K562 (cell line): ENCODE measurements around the gene SGMS1. TPM values are rescaled to one million over a fixed set of nuclear protein-coding genes. Genes with fewer than 3 reads are reported as not detected.
A peak's percentile ranks its signal among the peaks of the same experiment; 100 is the strongest.

ENCODE experiments used
- ARID1B ChIP-seq: fragments of 450-650 bp; IDR thresholded peaks from 2 replicates; pipeline ENCODE4 v1.6.1; 2016; ENCODE audit warnings: antibody characterized with exemption, mild to moderate bottlenecking, inconsistent platforms
- ATF3 ChIP-seq, 2 experiments: fragments of 450-650 bp in 1 of 2; sonication (generic) in 1 of 2; formaldehyde crosslinking in 1 of 2; IDR thresholded peaks in 1 of 2; conservative IDR thresholded peaks in 1 of 2; 2 replicates each; pipeline versions ENCODE4 v1.6.1 to v1.8.1; 2016 to 2023; ENCODE audit warnings: mild to moderate bottlenecking in 2 of 2, moderate library complexity in 2 of 2, inconsistent platforms in 1 of 2, missing genetic modification reagents in 1 of 2
- ATF7 ChIP-seq: fragments of 450-650 bp; IDR thresholded peaks from 2 replicates; pipeline ENCODE4 v1.7.1; 2014; ENCODE audit warnings: mild to moderate bottlenecking, moderate library complexity
- CBFA2T2 ChIP-seq: fragments of 450-650 bp; conservative IDR thresholded peaks from 2 replicates; pipeline ENCODE4 v1.6.1; 2017; ENCODE audit warnings: mild to moderate bottlenecking
- CEBPG ChIP-seq, 3 experiments: fragments of 200-800 bp in 1 of 3; sonication (Bioruptor generic) in 1 of 3; sonication (generic) in 1 of 3; formaldehyde crosslinking in 1 of 3; IDR thresholded peaks in 2 of 3; conservative IDR thresholded peaks in 1 of 3; 2 replicates each; pipeline versions ENCODE4 v1.6.1 to v1.8.0; 2016 to 2022; ENCODE audit warnings: missing compliant biosample characterization in 2 of 3, missing genetic modification characterization in 2 of 3, mild to moderate bottlenecking in 1 of 3, missing genetic modification reagents in 1 of 3
- CTBP1 ChIP-seq: fragments of 450-650 bp; IDR thresholded peaks from 2 replicates; pipeline ENCODE4 v1.6.1; 2016; ENCODE audit warnings: borderline replicate concordance
- CXXC5 ChIP-seq: fragments of 250-450 bp; sonication (Bioruptor Pico); IDR thresholded peaks from 2 replicates; pipeline ENCODE4 v1.8.0; 2022; ENCODE audit warnings: inconsistent platforms, mild to moderate bottlenecking, moderate library complexity
- EP400 ChIP-seq: fragments of 450-650 bp; IDR thresholded peaks from 2 replicates; pipeline ENCODE4 v1.6.1; 2017; ENCODE audit warnings: antibody characterized with exemption, mild to moderate bottlenecking, moderate library complexity
- HMBOX1 ChIP-seq: sonication (generic); IDR thresholded peaks from 2 replicates; pipeline ENCODE4 v1.6.1; 2016
- NFATC3 ChIP-seq: fragments of 450-650 bp; IDR thresholded peaks from 2 replicates; pipeline ENCODE4 v1.6.1; 2017; ENCODE audit warnings: mild to moderate bottlenecking
- NR2C2 ChIP-seq, 2 experiments: fragments of 200-800 bp in 1 of 2; sonication (Bioruptor generic) in 1 of 2; sonication (generic) in 1 of 2; formaldehyde crosslinking in 1 of 2; IDR thresholded peaks; 2 replicates each; pipeline versions ENCODE4 v1.6.1 to v1.8.0; 2016 to 2022; ENCODE audit warnings: mild to moderate bottlenecking in 1 of 2, missing compliant biosample characterization in 1 of 2, missing genetic modification characterization in 1 of 2, missing genetic modification reagents in 1 of 2
- POU5F1 ChIP-seq: fragments of 150-350 bp; IDR thresholded peaks from 2 replicates; pipeline ENCODE4 v1.6.1; 2014; ENCODE audit warnings: borderline replicate concordance, low read length, low read depth, mild to moderate bottlenecking; ENCODE audit not compliant: partially characterized antibody
- RBM39 ChIP-seq: fragments of 200-400 bp; formaldehyde crosslinking; optimal IDR thresholded peaks from 2 replicates; pipeline ENCODE3; 2018; ENCODE audit warnings: low read depth, low read length
- SMAD4 ChIP-seq: fragments of 250-450 bp; sonication (Bioruptor Pico); conservative IDR thresholded peaks from 2 replicates; pipeline ENCODE4 v1.8.0; 2021; ENCODE audit warnings: inconsistent platforms, mild to moderate bottlenecking, moderate library complexity
- SMARCA4 ChIP-seq: fragments of 450-650 bp; IDR thresholded peaks from 2 replicates; pipeline ENCODE4 v1.6.1; 2016
- SOX6 ChIP-seq: fragments of 450-650 bp; IDR thresholded peaks from 2 replicates; pipeline ENCODE4 v1.6.1; 2014; ENCODE audit warnings: mild to moderate bottlenecking
- TBL1XR1 ChIP-seq, 2 experiments: IDR thresholded peaks; 2 replicates each; pipeline ENCODE4 v1.6.1; 2012; ENCODE audit warnings: improper control_type of control experiment in 2 of 2, low read length in 2 of 2, mild to moderate bottlenecking in 1 of 2
- TRIM24 ChIP-seq, 2 experiments: fragments of 450-650 bp; IDR thresholded peaks; 2 replicates each; pipeline ENCODE4 v1.6.1; 2016
- ZBTB33 ChIP-seq: sonication (generic); formaldehyde crosslinking; IDR thresholded peaks from 2 replicates; pipeline ENCODE4 v1.8.1; 2023; ENCODE audit warnings: mild to moderate bottlenecking, missing genetic modification reagents
- ZNF384 ChIP-seq: IDR thresholded peaks from 2 replicates; pipeline ENCODE4 v1.6.1; 2012; ENCODE audit warnings: low read depth, low read length, improper control_type of control experiment
- polyA plus RNA-seq, 8 experiments: library from polyadenylated mRNA; depleted of rRNA in 4 of 8; stranded (reverse) in 5 of 8; unstranded in 3 of 8; fragments of >200 nt; fragmentation: Nextera tagmentation in 2 of 8; fragmentation: Illumina TruSeq in 1 of 8; extraction: Ambion mirVana in 2 of 8; extraction: Trizol in 1 of 8; gene quantifications; 2 replicates each; pipeline versions ENCODE4 v1.2.1 to v1.2.3, GENCODE V29; 2011 to 2014; ENCODE audit warnings: inconsistent platforms in 1 of 8, missing spikeins in 1 of 8
- total RNA-seq, 7 experiments: library from RNA; depleted of rRNA in 6 of 7; stranded (reverse); fragments of >200 nt in 6 of 7; fragmentation: Illumina TruSeq in 2 of 7; extraction: Trizol in 2 of 7; gene quantifications; 2 replicates each; pipeline versions ENCODE4 v1.2.1 to v1.2.3, GENCODE V29; 2011 to 2021; ENCODE audit warnings: low replicate concordance in 1 of 7

SGMS1 gene
- total and polyA plus RNA-seq, 9 of the 15 experiments (the other 6 are each of a cell fraction or from before 2014, with no cell fraction given): 22.6 to 232 (median 82.2) TPM

GRCh38 chr10:50407076-50407801 is 216.5 kb downstream of the SGMS1 start (continued):
- peak; percentile 71 for TF ChIP-seq HMBOX1
- peak; percentile 57; the same call in 1 of the 2 replicates for TF ChIP-seq SMARCA4
- peak; percentile 37 to 51; a peak in 2 of 4 replicates for TF ChIP-seq TRIM24 (IDR thresholded peaks at IDR 0.05)
- peak; percentile 87 for TF ChIP-seq CEBPG (CRISPR knock-in tag; IDR thresholded peaks at IDR 0.05)
- peak; percentile 56 to 85; a peak in 3 of 4 replicates for TF ChIP-seq CEBPG (tag; conservative IDR thresholded peaks at IDR 0.05 in 1 of 2, IDR thresholded peaks at IDR 0.05 in 1 of 2)
- no peak for TF ChIP-seq RBM39
- TF ChIP-seq NR2C2 (CRISPR knock-in tag; IDR thresholded peaks at IDR 0.05): no peak
- TF ChIP-seq NR2C2 (tag; IDR thresholded peaks at IDR 0.05): peak; percentile 47; the same call in 1 of the 2 replicates
- TF ChIP-seq EP400: 0 out of 2 replicates have a peak, but pooled peaks have one; percentile 38
- no peak for TF ChIP-seq SMAD4 (CRISPR knock-in tag)
- peak; percentile 51; the same call in 1 of the 2 replicates for TF ChIP-seq ZNF384
- TF ChIP-seq TBL1XR1 (IDR thresholded peaks at IDR 0.05; ENCODE audit: low read length in 2 of 2): 0 out of 4 replicates have a peak, but pooled peaks of 1 of the 2 experiments have one; percentile 20
- no peak for TF ChIP-seq CBFA2T2
- 0 out of 2 replicates have a peak, but pooled peaks have one; percentile 48 for TF ChIP-seq NFATC3
- TF ChIP-seq ATF7: peak; percentile 49; the same call in 1 of the 2 replicates
- peak; percentile 90 for TF ChIP-seq ATF3 (IDR thresholded peaks at IDR 0.05)
- TF ChIP-seq ATF3 (CRISPR knock-in tag; conservative IDR thresholded peaks at IDR 0.05): no peak
- TF ChIP-seq ARID1B: peak; percentile 28; the same call in 1 of the 2 replicates
- no peak for TF ChIP-seq POU5F1
- peak; percentile 58; the same call in 1 of the 2 replicates for TF ChIP-seq SOX6
- no peak for TF ChIP-seq CTBP1
- TF ChIP-seq ZBTB33: peak; percentile 42; the same call in 1 of the 2 replicates
- peak; percentile 18; the same call in 1 of the 2 replicates for TF ChIP-seq CXXC5
